HL-60 (cell line): ENCODE measurements around the gene LIPC.

Source experiments
- DNase-seq, 2 experiments: peaks; one replicate each; pipeline ENCODE4 v3.0.0-alpha.2; 2010 to 2020; ENCODE audit warnings: low read depth in 1 of 2, low spot score in 1 of 2
- H3K27ac ChIP-seq: fragments of 250-450 bp; sonication (Bioruptor Pico); replicated peaks from 2 replicates; pipeline ENCODE4 v1.5.1; 2020; ENCODE audit warnings: mild to moderate bottlenecking, moderate library complexity
- H3K27me3 ChIP-seq: fragments of 250-450 bp; sonication (Bioruptor Pico); 2 replicates; pipeline ENCODE4 v1.5.1; 2021; ENCODE audit warnings: mild to moderate bottlenecking, moderate library complexity; ENCODE audit not compliant: insufficient read depth, poor library complexity, severe bottlenecking
- H3K4me3 ChIP-seq: replicated peaks from 2 replicates; pipeline ENCODE4 v1.5.1; 2011; ENCODE audit warnings: mild to moderate bottlenecking, control low read depth, low read length; ENCODE audit not compliant: insufficient read depth
- GABPA ChIP-seq: IDR thresholded peaks from 2 replicates; pipeline ENCODE4 v1.6.1; 2012; ENCODE audit warnings: low read depth
- POLR2AphosphoS5 ChIP-seq: IDR thresholded peaks from 2 replicates; pipeline ENCODE4 v1.6.1; 2012; ENCODE audit warnings: low read depth
- SPI1 ChIP-seq: IDR thresholded peaks from 2 replicates; pipeline ENCODE4 v1.6.1; 2012; ENCODE audit warnings: low read depth, mild to moderate bottlenecking, borderline replicate concordance
- TF ChIP-seq, protein P1 (sequence below): IDR thresholded peaks from 2 replicates; pipeline ENCODE4 v1.6.1; 2012; ENCODE audit warnings: low read depth; ENCODE audit not compliant: insufficient replicate concordance
- TF ChIP-seq, protein P2 (sequence below): IDR thresholded peaks from one replicate; pipeline ENCODE4 v1.5.1; 2011; ENCODE audit warnings: low read length, control low read depth, inconsistent platforms; ENCODE audit not compliant: insufficient read depth

The LIPC gene

DNA sequence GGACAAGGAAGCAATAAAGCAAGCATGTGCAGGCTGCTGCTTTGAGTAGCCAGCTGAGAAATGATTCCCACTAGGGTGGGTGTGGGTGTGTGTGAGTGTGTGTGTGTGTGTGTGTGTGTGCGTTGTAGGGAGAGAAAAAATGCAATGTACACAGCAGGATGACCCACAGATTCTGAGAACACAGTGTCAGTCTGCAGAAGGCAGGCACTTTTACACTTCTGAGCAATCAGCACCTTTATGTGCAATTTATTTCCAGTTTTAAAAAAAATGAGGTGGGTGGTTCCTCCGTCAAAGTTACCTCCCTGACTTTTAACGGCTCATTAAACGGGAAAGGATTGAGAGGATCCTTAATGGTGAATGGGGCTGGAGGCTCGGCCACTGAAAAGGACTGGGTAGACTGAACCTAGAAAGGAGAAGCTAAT, 38.5 kb upstream of the LIPC start:
- no peak overlapping the region for H3K4me3 ChIP-seq
- no peak overlapping the region for H3K27ac ChIP-seq
- H3K27me3 ChIP-seq = no peaks in the 10 kb centered on the region
- no peak for DNase-seq
- TF ChIP-seq GABPA = no peak
- TF ChIP-seq, protein P1, sequence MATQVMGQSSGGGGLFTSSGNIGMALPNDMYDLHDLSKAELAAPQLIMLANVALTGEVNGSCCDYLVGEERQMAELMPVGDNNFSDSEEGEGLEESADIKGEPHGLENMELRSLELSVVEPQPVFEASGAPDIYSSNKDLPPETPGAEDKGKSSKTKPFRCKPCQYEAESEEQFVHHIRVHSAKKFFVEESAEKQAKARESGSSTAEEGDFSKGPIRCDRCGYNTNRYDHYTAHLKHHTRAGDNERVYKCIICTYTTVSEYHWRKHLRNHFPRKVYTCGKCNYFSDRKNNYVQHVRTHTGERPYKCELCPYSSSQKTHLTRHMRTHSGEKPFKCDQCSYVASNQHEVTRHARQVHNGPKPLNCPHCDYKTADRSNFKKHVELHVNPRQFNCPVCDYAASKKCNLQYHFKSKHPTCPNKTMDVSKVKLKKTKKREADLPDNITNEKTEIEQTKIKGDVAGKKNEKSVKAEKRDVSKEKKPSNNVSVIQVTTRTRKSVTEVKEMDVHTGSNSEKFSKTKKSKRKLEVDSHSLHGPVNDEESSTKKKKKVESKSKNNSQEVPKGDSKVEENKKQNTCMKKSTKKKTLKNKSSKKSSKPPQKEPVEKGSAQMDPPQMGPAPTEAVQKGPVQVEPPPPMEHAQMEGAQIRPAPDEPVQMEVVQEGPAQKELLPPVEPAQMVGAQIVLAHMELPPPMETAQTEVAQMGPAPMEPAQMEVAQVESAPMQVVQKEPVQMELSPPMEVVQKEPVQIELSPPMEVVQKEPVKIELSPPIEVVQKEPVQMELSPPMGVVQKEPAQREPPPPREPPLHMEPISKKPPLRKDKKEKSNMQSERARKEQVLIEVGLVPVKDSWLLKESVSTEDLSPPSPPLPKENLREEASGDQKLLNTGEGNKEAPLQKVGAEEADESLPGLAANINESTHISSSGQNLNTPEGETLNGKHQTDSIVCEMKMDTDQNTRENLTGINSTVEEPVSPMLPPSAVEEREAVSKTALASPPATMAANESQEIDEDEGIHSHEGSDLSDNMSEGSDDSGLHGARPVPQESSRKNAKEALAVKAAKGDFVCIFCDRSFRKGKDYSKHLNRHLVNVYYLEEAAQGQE = no peak
- TF ChIP-seq POLR2AphosphoS5 = no peak
- TF ChIP-seq, protein P2, sequence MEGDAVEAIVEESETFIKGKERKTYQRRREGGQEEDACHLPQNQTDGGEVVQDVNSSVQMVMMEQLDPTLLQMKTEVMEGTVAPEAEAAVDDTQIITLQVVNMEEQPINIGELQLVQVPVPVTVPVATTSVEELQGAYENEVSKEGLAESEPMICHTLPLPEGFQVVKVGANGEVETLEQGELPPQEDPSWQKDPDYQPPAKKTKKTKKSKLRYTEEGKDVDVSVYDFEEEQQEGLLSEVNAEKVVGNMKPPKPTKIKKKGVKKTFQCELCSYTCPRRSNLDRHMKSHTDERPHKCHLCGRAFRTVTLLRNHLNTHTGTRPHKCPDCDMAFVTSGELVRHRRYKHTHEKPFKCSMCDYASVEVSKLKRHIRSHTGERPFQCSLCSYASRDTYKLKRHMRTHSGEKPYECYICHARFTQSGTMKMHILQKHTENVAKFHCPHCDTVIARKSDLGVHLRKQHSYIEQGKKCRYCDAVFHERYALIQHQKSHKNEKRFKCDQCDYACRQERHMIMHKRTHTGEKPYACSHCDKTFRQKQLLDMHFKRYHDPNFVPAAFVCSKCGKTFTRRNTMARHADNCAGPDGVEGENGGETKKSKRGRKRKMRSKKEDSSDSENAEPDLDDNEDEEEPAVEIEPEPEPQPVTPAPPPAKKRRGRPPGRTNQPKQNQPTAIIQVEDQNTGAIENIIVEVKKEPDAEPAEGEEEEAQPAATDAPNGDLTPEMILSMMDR = no peak
- TF ChIP-seq SPI1 = no peak

DNA sequence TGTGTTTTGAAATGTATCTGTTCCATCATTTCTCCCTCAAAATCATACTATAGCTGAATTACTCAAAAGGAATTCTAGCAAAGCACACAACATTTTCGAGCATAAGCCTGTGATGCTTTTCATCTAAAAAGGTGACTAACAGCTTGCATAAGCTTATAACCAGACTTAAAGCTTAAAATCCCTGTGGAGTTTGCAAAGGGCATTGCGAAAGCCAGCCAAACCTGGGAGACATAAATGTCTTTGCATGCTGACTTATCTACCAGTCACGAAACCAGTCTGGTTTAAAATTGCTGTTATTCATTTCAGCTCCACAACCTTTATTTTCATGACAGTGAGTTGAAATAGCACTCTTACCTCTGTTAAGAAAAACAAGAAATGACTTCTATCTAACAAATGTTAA, 35.6 kb upstream of the LIPC start:
- H3K27me3 ChIP-seq = no peaks in the 10 kb centered on the region
- H3K4me3 ChIP-seq = no peak overlapping the region
- TF ChIP-seq, protein P1 = no peak
- TF ChIP-seq SPI1 = no peak
- no peak for TF ChIP-seq POLR2AphosphoS5
- TF ChIP-seq, protein P2 = no peak
- TF ChIP-seq GABPA = no peak
- H3K27ac ChIP-seq = no peak overlapping the region
- DNase-seq = no peak

DNA sequence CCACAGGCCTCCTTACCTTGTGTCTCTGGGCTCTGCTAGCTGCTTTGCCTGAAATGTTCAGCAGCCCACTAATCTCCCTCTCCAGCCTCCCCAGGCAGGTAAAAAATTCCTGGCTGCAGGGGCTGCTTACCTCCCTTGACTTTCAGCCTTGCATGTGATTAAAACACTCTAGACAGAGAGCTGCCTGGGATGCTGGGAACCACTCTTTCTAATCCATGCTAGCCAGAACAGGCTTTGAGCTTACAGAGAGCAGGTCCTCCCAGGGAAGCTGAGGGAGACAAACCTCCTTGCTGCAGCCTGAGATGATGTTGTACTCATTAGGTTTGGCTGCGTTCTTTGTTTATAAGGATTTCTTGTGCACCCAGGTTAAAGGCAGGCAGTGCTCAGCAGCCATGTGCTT, 33.7 kb upstream of the LIPC start:
- H3K27me3 ChIP-seq = no peaks in the 10 kb centered on the region
- DNase-seq = no peak
- H3K4me3 ChIP-seq = no peak overlapping the region
- TF ChIP-seq, protein P2 = no peak
- TF ChIP-seq POLR2AphosphoS5 (no peak), GABPA (no peak), SPI1 (no peak)
- TF ChIP-seq, protein P1 = no peak
- H3K27ac ChIP-seq = no peak overlapping the region
